Measurements from ENCODE around the gene CROCC2.

The CROCC2 gene

GRCh38 chr2:240913810-240914644 lies 7.9 kb downstream of the CROCC2 start:
- no peak overlapping the region for H3K27ac ChIP-seq (ENCODE audit: extremely low read depth, low read depth, low read length)
- no peaks in the 10 kb centered on the region for H3K9me3 ChIP-seq (ENCODE audit: control insufficient read depth, insufficient read depth, low read depth, low read length)
- TF ChIP-seq ZNF707 (tag by site-specific recombination; IDR thresholded peaks at IDR 0.05) (no peak), ZNF626 (tag by site-specific recombination; IDR thresholded peaks at IDR 0.05) (no peak), GLIS2 (tag by site-specific recombination; IDR thresholded peaks at IDR 0.05) (0 out of 2 replicates have a peak, but pooled peaks have one; percentile 18), KLF17 (tag by site-specific recombination; IDR thresholded peaks at IDR 0.05) (peak; percentile 31; the same call in 1 of the 2 replicates), CTCF (tag by site-specific recombination; IDR thresholded peaks at IDR 0.05) (peak; percentile 89), WT1 (tag by site-specific recombination; IDR thresholded peaks at IDR 0.05) (no peak; the same call in 1 of the 2 replicates), ZNF184 (tag by site-specific recombination; IDR thresholded peaks at IDR 0.05) (no peak), ZBTB7A (tag by site-specific recombination; IDR thresholded peaks at IDR 0.05; ENCODE audit: low read depth) (peak; percentile 38; the same call in 1 of the 2 replicates), ZNF138 (tag by site-specific recombination; IDR thresholded peaks at IDR 0.05; ENCODE audit: borderline replicate concordance) (no peak), FEZF1 (tag by site-specific recombination; IDR thresholded peaks at IDR 0.05) (no peak), KLF1 (tag by site-specific recombination; IDR thresholded peaks at IDR 0.05) (peak; percentile 54; the same call in 1 of the 2 replicates), ZNF654 (tag by site-specific recombination; IDR thresholded peaks at IDR 0.05; ENCODE audit: low read depth) (peak; percentile 47)
- 0 out of 2 replicates have a peak, but pooled peaks cover 2% of the 10 kb centered on the region for H3K4me1 ChIP-seq (ENCODE audit: control insufficient read depth, insufficient read depth, low read length)
- POLR2A ChIA-PET: interaction anchor here (0.5 to 1.3 kb wide), 2 partner anchors 188 to 437 kb away, joined by 3 to 6 read pairs; partner anchors contain the start of gene MTERF4
- no peaks in the 10 kb centered on the region for H3K36me3 ChIP-seq (ENCODE audit: control insufficient read depth in 2 of 2, insufficient read depth in 1 of 2, low read length in 2 of 2)
- H3K4me3 ChIP-seq (ENCODE audit: low read depth, low read length): no peak overlapping the region
- CTCF ChIA-PET: interaction anchor here (0.6 to 2.1 kb wide), 33 partner anchors 8 to 652 kb away, joined by 3 to 12 read pairs (median 4); partner anchors contain the start of gene CROCC2

GRCh38 chr2:240914645-240915525 lies 8.7 kb downstream of the CROCC2 start:
- POLR2A ChIA-PET: interaction anchor here (1.3 kb wide), 1 partner anchor 187 kb away, joined by 6 read pairs; the partner anchor contains the start of gene MTERF4
- 0 out of 2 replicates have a peak, but pooled peaks cover 2% of the 10 kb centered on the region for H3K4me1 ChIP-seq (ENCODE audit: control insufficient read depth, insufficient read depth, low read length)
- CTCF ChIA-PET: interaction anchor here (0.5 to 2.1 kb wide), 29 partner anchors 7 to 684 kb away, joined by 3 to 12 read pairs (median 4); partner anchors contain the start of gene CROCC2
- no peaks in the 10 kb centered on the region for H3K9me3 ChIP-seq (ENCODE audit: control insufficient read depth, insufficient read depth, low read depth, low read length)
- TF ChIP-seq ZFHX2 (tag by site-specific recombination; conservative IDR thresholded peaks at IDR 0.05) (0 out of 2 replicates have a peak, but pooled peaks have one; percentile 24), ZNF600 (tag by site-specific recombination; IDR thresholded peaks at IDR 0.05) (peak; percentile 46; the same call in 1 of the 2 replicates), PATZ1 (tag by site-specific recombination; IDR thresholded peaks at IDR 0.05) (peak; percentile 53; the same call in 1 of the 2 replicates), ZNF560 (tag by site-specific recombination; IDR thresholded peaks at IDR 0.05; ENCODE audit: borderline replicate concordance) (no peak)
- H3K4me3 ChIP-seq (ENCODE audit: low read depth, low read length): no peak overlapping the region
- no peaks in the 10 kb centered on the region for H3K36me3 ChIP-seq (ENCODE audit: control insufficient read depth in 2 of 2, insufficient read depth in 1 of 2, low read length in 2 of 2)
- H3K27ac ChIP-seq (ENCODE audit: extremely low read depth, low read depth, low read length): no peak overlapping the region
